GM19240 (cell line): ENCODE measurements around the gene CPD.
"Not testable (repeated sequence)": the region's sequence is repeated elsewhere in the genome, so short reads cannot be mapped to it uniquely, and the experiment has no call there.

ENCODE experiments used
- DNase-seq: peaks from one replicate; pipeline ENCODE4 v3.0.0; 2011; ENCODE audit warnings: low spot score; ENCODE audit not compliant: insufficient read length

The CPD gene

GRCh38 chr17:30426292-30426691 lies 47.6 kb downstream of the CPD start:
- DNase-seq, result no peak

GRCh38 chr17:30427611-30428010 lies 48.9 kb downstream of the CPD start:
- DNase-seq, result no peak

- DNase-seq, result no peak
Observed at GRCh38 chr17:30429155-30429554, 50.4 kb downstream of the CPD start.

- DNase-seq, result no peak
Observed at GRCh38 chr17:30433514-30433913, 54.8 kb downstream of the CPD start.

GRCh38 chr17:30436729-30437128 lies 58.0 kb downstream of the CPD start:
- DNase-seq, result no peak

- no peak for DNase-seq
Observed at GRCh38 chr17:30443721-30444120, 65.0 kb downstream of the CPD start.

- DNase-seq, result not testable (repeated sequence)
Observed at GRCh38 chr17:30446640-30447039, 67.9 kb downstream of the CPD start.

- no peak for DNase-seq
Observed at GRCh38 chr17:30449480-30449879, 70.8 kb downstream of the CPD start.

- no peak for DNase-seq
Observed at GRCh38 chr17:30450125-30451027, 71.6 kb downstream of the CPD start.

GRCh38 chr17:30454635-30455034 lies 75.9 kb downstream of the CPD start:
- DNase-seq, result no peak

- no peak for DNase-seq
Observed at GRCh38 chr17:30458371-30458770, 79.6 kb downstream of the CPD start.

- DNase-seq, result not testable (repeated sequence)
Observed at GRCh38 chr17:30458797-30459413, 80.2 kb downstream of the CPD start.

GRCh38 chr17:30468465-30468864 lies 89.7 kb downstream of the CPD start:
- DNase-seq, result no peak

- DNase-seq, result no peak
Observed at GRCh38 chr17:30472238-30472890, 93.6 kb downstream of the CPD start.

- DNase-seq, result no peak
Observed at GRCh38 chr17:30475206-30475605, 96.5 kb downstream of the CPD start.

- no peak for DNase-seq
Observed at GRCh38 chr17:30476726-30477082, 98.0 kb downstream of the CPD start.

GRCh38 chr17:30477083-30477773 lies 98.5 kb downstream of the CPD start, which contains the start of gene GOSR1:
Gene GOSR1, plus strand, starts transcription at chr17:30477408. Its CDS starts 26 bp downstream, at chr17:30477434.
- peak; percentile 68 for DNase-seq

- no peak for DNase-seq
Observed at GRCh38 chr17:30477774-30478115, 99.0 kb downstream of the CPD start.

GRCh38 chr17:30482555-30482954 lies 103.8 kb downstream of the CPD start:
- DNase-seq, result no peak

GRCh38 chr17:30483159-30483558 lies 104.4 kb downstream of the CPD start:
- no peak for DNase-seq

GRCh38 chr17:30493780-30494179 lies 115.1 kb downstream of the CPD start:
- DNase-seq, result no peak

- DNase-seq, result no peak
Observed at GRCh38 chr17:30495586-30495985, 116.9 kb downstream of the CPD start.
